ENCODE results near the gene G3BP1. TPM values are rescaled to one million over a fixed set of nuclear protein-coding genes. Genes with fewer than 3 reads are reported as not detected.

Gene G3BP1
- total RNA-seq, 1 donor from 2014 or later: 184 TPM

GRCh38 chr5:151751593-151751992 lies 20.2 kb upstream of the G3BP1 start:
- TF ChIP-seq CTCF (IDR thresholded peaks at IDR 0.05): no peak
- no peak for DNase-seq (ENCODE audit: extremely low spot score, unreplicated experiment)
- H3K9me3 Mint-ChIP-seq (ENCODE audit: unreplicated experiment): no peaks in the 10 kb centered on the region
- H3K36me3 Mint-ChIP-seq (ENCODE audit: unreplicated experiment): peaks cover 16% of the 10 kb centered on the region
- peaks cover 11% of the 10 kb centered on the region for H3K4me1 Mint-ChIP-seq (ENCODE audit: unreplicated experiment)
- no peak overlapping the region for H3K27ac Mint-ChIP-seq (ENCODE audit: unreplicated experiment)
- no peaks in the 10 kb centered on the region for H3K27me3 Mint-ChIP-seq (ENCODE audit: unreplicated experiment)
- H3K4me3 Mint-ChIP-seq (ENCODE audit: unreplicated experiment): no peak overlapping the region

GRCh38 chr5:151755383-151755782 lies 16.4 kb upstream of the G3BP1 start:
- Mint-ChIP-seq H3K4me1 (ENCODE audit: unreplicated experiment) (peaks cover 32% of the 10 kb centered on the region), H3K36me3 (ENCODE audit: unreplicated experiment) (peaks cover 15% of the 10 kb centered on the region), H3K27me3 (ENCODE audit: unreplicated experiment) (no peaks in the 10 kb centered on the region), H3K4me3 (ENCODE audit: unreplicated experiment) (no peak overlapping the region), H3K27ac (ENCODE audit: unreplicated experiment) (no peak overlapping the region), H3K9me3 (ENCODE audit: unreplicated experiment) (no peaks in the 10 kb centered on the region)
- no peak for TF ChIP-seq CTCF (IDR thresholded peaks at IDR 0.05)
- no peak for DNase-seq (ENCODE audit: extremely low spot score, unreplicated experiment)

GRCh38 chr5:151757233-151758140 lies 14.3 kb upstream of the G3BP1 start:
- no peak for TF ChIP-seq CTCF (IDR thresholded peaks at IDR 0.05)
- no peak for DNase-seq (ENCODE audit: extremely low spot score, unreplicated experiment)
- Mint-ChIP-seq H3K36me3 (ENCODE audit: unreplicated experiment) (peaks cover 10% of the 10 kb centered on the region), H3K4me3 (ENCODE audit: unreplicated experiment) (peak overlapping the region; percentile 90), H3K4me1 (ENCODE audit: unreplicated experiment) (peaks cover 32% of the 10 kb centered on the region), H3K27ac (ENCODE audit: unreplicated experiment) (peak overlapping the region; percentile 94), H3K27me3 (ENCODE audit: unreplicated experiment) (no peaks in the 10 kb centered on the region), H3K9me3 (ENCODE audit: unreplicated experiment) (no peaks in the 10 kb centered on the region)

GRCh38 chr5:151758141-151758429 lies 13.7 kb upstream of the G3BP1 start:
- Mint-ChIP-seq H3K36me3 (ENCODE audit: unreplicated experiment) (peaks cover 6% of the 10 kb centered on the region), H3K27ac (ENCODE audit: unreplicated experiment) (peak overlapping the region; percentile 94)

More at GRCh38 chr5:151758141-151758429, 13.7 kb upstream of the G3BP1 start:
- Mint-ChIP-seq H3K4me3 (ENCODE audit: unreplicated experiment) (peak overlapping the region; percentile 90), H3K27me3 (ENCODE audit: unreplicated experiment) (no peaks in the 10 kb centered on the region), H3K4me1 (ENCODE audit: unreplicated experiment) (peaks cover 32% of the 10 kb centered on the region), H3K9me3 (ENCODE audit: unreplicated experiment) (no peaks in the 10 kb centered on the region)
- TF ChIP-seq CTCF (IDR thresholded peaks at IDR 0.05): no peak
- DNase-seq (ENCODE audit: extremely low spot score, unreplicated experiment): no peak
